H1 (cell line): ENCODE data around the gene CHST13. TPM values are rescaled to one million over a fixed set of nuclear protein-coding genes. Genes with fewer than 3 reads are reported as not detected.

ENCODE experiments used
- KDM4A ChIP-seq: IDR thresholded peaks from one replicate; pipeline ENCODE4 v1.7.1; 2012; ENCODE audit warnings: low read depth, mild to moderate bottlenecking, moderate library complexity, low read length, inconsistent platforms; ENCODE audit not compliant: severe bottlenecking
- RBBP5 ChIP-seq: IDR thresholded peaks from 2 replicates; pipeline ENCODE4 v1.7.1; 2012; ENCODE audit warnings: low read depth, mild to moderate bottlenecking, inconsistent platforms, low read length, moderate library complexity, borderline replicate concordance
- SP2 ChIP-seq: IDR thresholded peaks from 2 replicates; pipeline ENCODE4 v1.6.1; 2012; ENCODE audit warnings: mild to moderate bottlenecking, low read length, inconsistent platforms
- SP4 ChIP-seq: IDR thresholded peaks from 2 replicates; pipeline ENCODE4 v1.6.1; 2012; ENCODE audit warnings: low read length, inconsistent platforms
- TAF1 ChIP-seq: IDR thresholded peaks from 2 replicates; pipeline ENCODE4 v1.6.1; 2011; ENCODE audit warnings: mild to moderate bottlenecking, low read depth, low read length
- polyA plus RNA-seq, 7 experiments: library from polyadenylated mRNA; depleted of rRNA in 3 of 7; stranded (reverse) in 5 of 7; unstranded in 2 of 7; fragments of >200 nt in 5 of 7; fragments of 200-250 nt in 2 of 7; gene quantifications; 1 replicate in 5 of 7; 2 replicates in 1 of 7; 4 replicates in 1 of 7; pipeline versions ENCODE4 v1.2.1 to v1.2.3, GENCODE V29; 2011 to 2013; ENCODE audit warnings: missing spikeins in 2 of 7, mixed read lengths in 2 of 7
- total RNA-seq: library from RNA; stranded (reverse); fragmentation: NEBNext Ultra II Directional; extraction: Animal tissue kit (Norgen Biotek cat#: 25700); gene quantifications from 2 replicates; pipeline ENCODE4 v1.2.1, GENCODE V29; 2021
- TF ChIP-seq, protein P1 (sequence below): fragments of 300-600 bp; sonication (generic); IDR thresholded peaks from 2 replicates; pipeline ENCODE4 v1.7.1; 2012; ENCODE audit warnings: low read length, moderate library complexity, mild to moderate bottlenecking, inconsistent platforms; ENCODE audit not compliant: insufficient replicate concordance

The CHST13 gene
- total and polyA plus RNA-seq, 2 of the 8 experiments (the other 6 are each of a cell fraction or from before 2014, with no cell fraction given), result 5.4 to 11.7 TPM

DNA sequence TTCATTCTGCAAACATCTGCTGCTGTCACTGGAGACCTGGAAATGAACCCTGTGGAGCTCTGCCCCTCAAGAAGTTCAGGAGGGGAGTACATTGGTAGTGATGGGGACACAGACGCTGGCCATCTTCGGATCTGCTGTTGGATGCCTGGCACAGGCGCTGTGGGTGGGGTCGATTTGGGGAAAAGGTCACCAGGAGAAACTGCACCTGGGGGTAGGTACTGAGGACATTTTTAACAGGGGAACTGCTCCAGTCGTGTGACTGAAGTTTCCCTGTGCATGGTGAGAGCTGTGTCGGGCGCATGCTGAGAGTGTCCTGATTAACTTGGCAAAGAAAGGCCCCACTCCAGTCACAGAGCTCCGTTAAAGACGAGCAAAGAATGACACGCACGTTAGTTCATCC lies 9.8 kb upstream of the CHST13 start (continued):
- TF ChIP-seq, protein P1, sequence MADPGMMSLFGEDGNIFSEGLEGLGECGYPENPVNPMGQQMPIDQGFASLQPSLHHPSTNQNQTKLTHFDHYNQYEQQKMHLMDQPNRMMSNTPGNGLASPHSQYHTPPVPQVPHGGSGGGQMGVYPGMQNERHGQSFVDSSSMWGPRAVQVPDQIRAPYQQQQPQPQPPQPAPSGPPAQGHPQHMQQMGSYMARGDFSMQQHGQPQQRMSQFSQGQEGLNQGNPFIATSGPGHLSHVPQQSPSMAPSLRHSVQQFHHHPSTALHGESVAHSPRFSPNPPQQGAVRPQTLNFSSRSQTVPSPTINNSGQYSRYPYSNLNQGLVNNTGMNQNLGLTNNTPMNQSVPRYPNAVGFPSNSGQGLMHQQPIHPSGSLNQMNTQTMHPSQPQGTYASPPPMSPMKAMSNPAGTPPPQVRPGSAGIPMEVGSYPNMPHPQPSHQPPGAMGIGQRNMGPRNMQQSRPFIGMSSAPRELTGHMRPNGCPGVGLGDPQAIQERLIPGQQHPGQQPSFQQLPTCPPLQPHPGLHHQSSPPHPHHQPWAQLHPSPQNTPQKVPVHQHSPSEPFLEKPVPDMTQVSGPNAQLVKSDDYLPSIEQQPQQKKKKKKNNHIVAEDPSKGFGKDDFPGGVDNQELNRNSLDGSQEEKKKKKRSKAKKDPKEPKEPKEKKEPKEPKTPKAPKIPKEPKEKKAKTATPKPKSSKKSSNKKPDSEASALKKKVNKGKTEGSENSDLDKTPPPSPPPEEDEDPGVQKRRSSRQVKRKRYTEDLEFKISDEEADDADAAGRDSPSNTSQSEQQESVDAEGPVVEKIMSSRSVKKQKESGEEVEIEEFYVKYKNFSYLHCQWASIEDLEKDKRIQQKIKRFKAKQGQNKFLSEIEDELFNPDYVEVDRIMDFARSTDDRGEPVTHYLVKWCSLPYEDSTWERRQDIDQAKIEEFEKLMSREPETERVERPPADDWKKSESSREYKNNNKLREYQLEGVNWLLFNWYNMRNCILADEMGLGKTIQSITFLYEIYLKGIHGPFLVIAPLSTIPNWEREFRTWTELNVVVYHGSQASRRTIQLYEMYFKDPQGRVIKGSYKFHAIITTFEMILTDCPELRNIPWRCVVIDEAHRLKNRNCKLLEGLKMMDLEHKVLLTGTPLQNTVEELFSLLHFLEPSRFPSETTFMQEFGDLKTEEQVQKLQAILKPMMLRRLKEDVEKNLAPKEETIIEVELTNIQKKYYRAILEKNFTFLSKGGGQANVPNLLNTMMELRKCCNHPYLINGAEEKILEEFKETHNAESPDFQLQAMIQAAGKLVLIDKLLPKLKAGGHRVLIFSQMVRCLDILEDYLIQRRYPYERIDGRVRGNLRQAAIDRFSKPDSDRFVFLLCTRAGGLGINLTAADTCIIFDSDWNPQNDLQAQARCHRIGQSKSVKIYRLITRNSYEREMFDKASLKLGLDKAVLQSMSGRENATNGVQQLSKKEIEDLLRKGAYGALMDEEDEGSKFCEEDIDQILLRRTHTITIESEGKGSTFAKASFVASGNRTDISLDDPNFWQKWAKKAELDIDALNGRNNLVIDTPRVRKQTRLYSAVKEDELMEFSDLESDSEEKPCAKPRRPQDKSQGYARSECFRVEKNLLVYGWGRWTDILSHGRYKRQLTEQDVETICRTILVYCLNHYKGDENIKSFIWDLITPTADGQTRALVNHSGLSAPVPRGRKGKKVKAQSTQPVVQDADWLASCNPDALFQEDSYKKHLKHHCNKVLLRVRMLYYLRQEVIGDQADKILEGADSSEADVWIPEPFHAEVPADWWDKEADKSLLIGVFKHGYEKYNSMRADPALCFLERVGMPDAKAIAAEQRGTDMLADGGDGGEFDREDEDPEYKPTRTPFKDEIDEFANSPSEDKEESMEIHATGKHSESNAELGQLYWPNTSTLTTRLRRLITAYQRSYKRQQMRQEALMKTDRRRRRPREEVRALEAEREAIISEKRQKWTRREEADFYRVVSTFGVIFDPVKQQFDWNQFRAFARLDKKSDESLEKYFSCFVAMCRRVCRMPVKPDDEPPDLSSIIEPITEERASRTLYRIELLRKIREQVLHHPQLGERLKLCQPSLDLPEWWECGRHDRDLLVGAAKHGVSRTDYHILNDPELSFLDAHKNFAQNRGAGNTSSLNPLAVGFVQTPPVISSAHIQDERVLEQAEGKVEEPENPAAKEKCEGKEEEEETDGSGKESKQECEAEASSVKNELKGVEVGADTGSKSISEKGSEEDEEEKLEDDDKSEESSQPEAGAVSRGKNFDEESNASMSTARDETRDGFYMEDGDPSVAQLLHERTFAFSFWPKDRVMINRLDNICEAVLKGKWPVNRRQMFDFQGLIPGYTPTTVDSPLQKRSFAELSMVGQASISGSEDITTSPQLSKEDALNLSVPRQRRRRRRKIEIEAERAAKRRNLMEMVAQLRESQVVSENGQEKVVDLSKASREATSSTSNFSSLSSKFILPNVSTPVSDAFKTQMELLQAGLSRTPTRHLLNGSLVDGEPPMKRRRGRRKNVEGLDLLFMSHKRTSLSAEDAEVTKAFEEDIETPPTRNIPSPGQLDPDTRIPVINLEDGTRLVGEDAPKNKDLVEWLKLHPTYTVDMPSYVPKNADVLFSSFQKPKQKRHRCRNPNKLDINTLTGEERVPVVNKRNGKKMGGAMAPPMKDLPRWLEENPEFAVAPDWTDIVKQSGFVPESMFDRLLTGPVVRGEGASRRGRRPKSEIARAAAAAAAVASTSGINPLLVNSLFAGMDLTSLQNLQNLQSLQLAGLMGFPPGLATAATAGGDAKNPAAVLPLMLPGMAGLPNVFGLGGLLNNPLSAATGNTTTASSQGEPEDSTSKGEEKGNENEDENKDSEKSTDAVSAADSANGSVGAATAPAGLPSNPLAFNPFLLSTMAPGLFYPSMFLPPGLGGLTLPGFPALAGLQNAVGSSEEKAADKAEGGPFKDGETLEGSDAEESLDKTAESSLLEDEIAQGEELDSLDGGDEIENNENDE, result no peak
- TF ChIP-seq RBBP5, result no peak
- no peak for TF ChIP-seq SP2
- TF ChIP-seq KDM4A, result no peak
- TF ChIP-seq TAF1, result no peak
- TF ChIP-seq SP4, result no peak
- TF ChIP-seq, all 59 proteins: peak for 0
